Esophagus squamous epithelium (tissue), 4 donors: ENCODE data around the gene ATL3.
"Not testable (repeated sequence)": the region's sequence is repeated elsewhere in the genome, so short reads cannot be mapped to it uniquely, and the experiment has no call there.

Experiments used
- POLR2A ChIP-seq, 4 donors: fragments of 450-650 bp; IDR thresholded peaks; one replicate each; pipeline ENCODE4 v1.6.1; 2017; ENCODE audit warnings: antibody characterized with exemption in 4 of 4, mild to moderate bottlenecking in 4 of 4, moderate library complexity in 3 of 4
- TF ChIP-seq, protein P1 (sequence below), 6 experiments: fragments of 450-650 bp in 4 of 6; fragments of 200-600 bp in 2 of 6; sonication (generic) in 2 of 6; IDR thresholded peaks; one replicate each; pipeline ENCODE4 v1.5.1; 2016 to 2019; ENCODE audit warnings: antibody characterized with exemption in 6 of 6, mild to moderate bottlenecking in 4 of 6, moderate library complexity in 4 of 6

DNA sequence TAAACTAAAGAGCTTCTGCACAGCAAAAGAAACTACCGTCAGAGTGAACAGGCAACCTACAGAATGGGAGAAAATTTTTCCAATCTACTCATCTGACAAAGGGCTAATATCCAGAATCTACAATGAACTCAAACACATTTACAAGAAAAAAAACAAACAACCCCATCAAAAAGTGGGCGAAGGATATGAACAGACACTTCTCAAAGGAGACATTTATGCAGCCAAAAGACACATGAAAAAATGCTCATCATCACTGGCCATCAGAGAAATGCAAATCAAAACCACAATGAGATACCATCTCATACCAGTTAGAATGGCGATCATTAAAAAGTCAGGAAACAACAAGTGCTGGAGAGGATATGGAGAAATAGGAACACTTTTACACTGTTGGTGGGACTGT lies 92.3 kb downstream of the ATL3 start:
- TF ChIP-seq, protein P1, sequence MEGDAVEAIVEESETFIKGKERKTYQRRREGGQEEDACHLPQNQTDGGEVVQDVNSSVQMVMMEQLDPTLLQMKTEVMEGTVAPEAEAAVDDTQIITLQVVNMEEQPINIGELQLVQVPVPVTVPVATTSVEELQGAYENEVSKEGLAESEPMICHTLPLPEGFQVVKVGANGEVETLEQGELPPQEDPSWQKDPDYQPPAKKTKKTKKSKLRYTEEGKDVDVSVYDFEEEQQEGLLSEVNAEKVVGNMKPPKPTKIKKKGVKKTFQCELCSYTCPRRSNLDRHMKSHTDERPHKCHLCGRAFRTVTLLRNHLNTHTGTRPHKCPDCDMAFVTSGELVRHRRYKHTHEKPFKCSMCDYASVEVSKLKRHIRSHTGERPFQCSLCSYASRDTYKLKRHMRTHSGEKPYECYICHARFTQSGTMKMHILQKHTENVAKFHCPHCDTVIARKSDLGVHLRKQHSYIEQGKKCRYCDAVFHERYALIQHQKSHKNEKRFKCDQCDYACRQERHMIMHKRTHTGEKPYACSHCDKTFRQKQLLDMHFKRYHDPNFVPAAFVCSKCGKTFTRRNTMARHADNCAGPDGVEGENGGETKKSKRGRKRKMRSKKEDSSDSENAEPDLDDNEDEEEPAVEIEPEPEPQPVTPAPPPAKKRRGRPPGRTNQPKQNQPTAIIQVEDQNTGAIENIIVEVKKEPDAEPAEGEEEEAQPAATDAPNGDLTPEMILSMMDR (IDR thresholded peaks at IDR 0.05) = not testable (repeated sequence)
- TF ChIP-seq POLR2A (IDR thresholded peaks at IDR 0.05) = not testable (repeated sequence)
